Karpas-422 (cell line): Measurements from ENCODE around the gene TTC34. TPM values are rescaled to one million over a fixed set of nuclear protein-coding genes. Genes with fewer than 3 reads are reported as not detected.

Experiments used
- DNase-seq: peaks from one replicate; pipeline ENCODE4 v3.0.0-alpha.2; 2015
- H2AFZ ChIP-seq: fragments of 200-600 bp; sonication (generic); 2 replicates; pipeline ENCODE4 v1.6.1; 2014; ENCODE audit warnings: antibody characterized with exemption, low read length, mixed read lengths
- H3K27ac ChIP-seq: fragments of 200-600 bp; sonication (generic); 2 replicates; pipeline ENCODE4 v1.5.1; 2014; ENCODE audit warnings: mild to moderate bottlenecking, low read length, moderate library complexity
- H3K27me3 ChIP-seq: fragments of 200-600 bp; sonication (generic); 2 replicates; pipeline ENCODE4 v1.6.1; 2014; ENCODE audit warnings: low read length, mixed read lengths
- H3K36me3 ChIP-seq: fragments of 200-600 bp; sonication (generic); 2 replicates; pipeline ENCODE4 v1.6.1; 2014; ENCODE audit warnings: low read length, mixed read lengths; ENCODE audit not compliant: insufficient read depth
- H3K4me1 ChIP-seq: fragments of 200-600 bp; sonication (generic); 2 replicates; pipeline ENCODE4 v1.6.1; 2014; ENCODE audit warnings: mild to moderate bottlenecking, low read length, mixed read lengths
- H3K4me2 ChIP-seq: fragments of 200-600 bp; sonication (generic); 2 replicates; pipeline ENCODE4 v1.6.1; 2014; ENCODE audit warnings: low read length, low read depth, mild to moderate bottlenecking; ENCODE audit not compliant: poor library complexity, severe bottlenecking
- H3K4me3 ChIP-seq: fragments of 200-600 bp; sonication (generic); 2 replicates; pipeline ENCODE4 v1.5.1; 2014; ENCODE audit warnings: mild to moderate bottlenecking, antibody characterized with exemption, low read length, mixed read lengths
- H3K79me2 ChIP-seq: fragments of 200-600 bp; sonication (generic); 2 replicates; pipeline ENCODE4 v1.6.1; 2014; ENCODE audit warnings: mild to moderate bottlenecking, low read length, mixed read lengths
- H3K9ac ChIP-seq: fragments of 200-600 bp; sonication (generic); 2 replicates; pipeline ENCODE4 v1.6.0; 2014; ENCODE audit warnings: low read length
- H3K9me2 ChIP-seq: fragments of 200-600 bp; sonication (generic), shearing (Covaris generic); replicated peaks from 2 replicates; pipeline ENCODE4 v1.6.0; 2014; ENCODE audit warnings: mild to moderate bottlenecking, low read length, moderate library complexity; ENCODE audit not compliant: insufficient read depth
- H3K9me3 ChIP-seq: fragments of 300-700, 200-600 bp; sonication (generic); 2 replicates; pipeline ENCODE4 v1.6.1; 2014; ENCODE audit warnings: low read length, mixed read lengths
- H4K20me1 ChIP-seq: fragments of 200-600 bp; sonication (generic); 2 replicates; pipeline ENCODE4 v1.6.1; 2014; ENCODE audit warnings: mild to moderate bottlenecking, antibody characterized with exemption, low read length, low read depth; ENCODE audit not compliant: insufficient read depth
- total RNA-seq: library from RNA; depleted of rRNA; stranded (reverse); fragments of >200 nt; shearing (Covaris generic); gene quantifications from 2 replicates; pipeline ENCODE4 v1.2.3, GENCODE V29; 2014; ENCODE audit warnings: low replicate concordance

TTC34 gene
- total RNA-seq, 1 experiment from 2014 or later: 1.0 TPM

- Histone ChIP-seq H3K27ac (no peak overlapping the region), H3K4me1 (no peaks in the 10 kb centered on the region), H3K27me3 (no peaks in the 10 kb centered on the region), H3K36me3 (no peaks in the 10 kb centered on the region), H3K4me2 (no peak overlapping the region), H3K9me2 (no peaks in the 10 kb centered on the region), H4K20me1 (no peaks in the 10 kb centered on the region; the same call in 1 of the 2 replicates), H3K9me3 (no peaks in the 10 kb centered on the region), H3K79me2 (no peaks in the 10 kb centered on the region), H3K4me3 (no peak overlapping the region), H2AFZ (no peak overlapping the region), H3K9ac (no peak overlapping the region)
- no peak for DNase-seq
Observed at GRCh38 chr1:2819831-2820730, 18.6 kb upstream of the TTC34 start.

GRCh38 chr1:2819429-2819828 is 17.9 kb upstream of the TTC34 start:
- H4K20me1 ChIP-seq: no peaks in the 10 kb centered on the region; the same call in 1 of the 2 replicates
- no peak overlapping the region for H3K9ac ChIP-seq
- no peaks in the 10 kb centered on the region for H3K9me3 ChIP-seq
- H2AFZ ChIP-seq: no peak overlapping the region
- H3K36me3 ChIP-seq: no peaks in the 10 kb centered on the region
- no peak for DNase-seq
- no peaks in the 10 kb centered on the region for H3K9me2 ChIP-seq
- H3K27me3 ChIP-seq: no peaks in the 10 kb centered on the region
- H3K4me2 ChIP-seq: no peak overlapping the region
- no peaks in the 10 kb centered on the region for H3K79me2 ChIP-seq
- no peaks in the 10 kb centered on the region for H3K4me1 ChIP-seq
- H3K4me3 ChIP-seq: no peak overlapping the region
- H3K27ac ChIP-seq: no peak overlapping the region

- DNase-seq: no peak
- Histone ChIP-seq H3K4me2 (no peak overlapping the region), H3K27ac (no peak overlapping the region), H3K9ac (no peak overlapping the region), H3K36me3 (no peaks in the 10 kb centered on the region), H3K9me2 (no peaks in the 10 kb centered on the region), H3K9me3 (no peaks in the 10 kb centered on the region), H3K4me3 (no peak overlapping the region), H3K27me3 (no peaks in the 10 kb centered on the region), H2AFZ (no peak overlapping the region), H3K4me1 (no peaks in the 10 kb centered on the region), H4K20me1 (no peaks in the 10 kb centered on the region; the same call in 1 of the 2 replicates), H3K79me2 (no peaks in the 10 kb centered on the region)
Observed at GRCh38 chr1:2817784-2818564, 16.5 kb upstream of the TTC34 start.

GRCh38 chr1:2816786-2817185 is 15.3 kb upstream of the TTC34 start:
- Histone ChIP-seq H3K27ac (no peak overlapping the region), H2AFZ (no peak overlapping the region), H3K9me3 (no peaks in the 10 kb centered on the region), H3K27me3 (no peaks in the 10 kb centered on the region), H4K20me1 (no peaks in the 10 kb centered on the region; the same call in 1 of the 2 replicates), H3K79me2 (no peaks in the 10 kb centered on the region), H3K4me1 (no peaks in the 10 kb centered on the region), H3K4me2 (no peak overlapping the region), H3K9ac (no peak overlapping the region), H3K9me2 (no peaks in the 10 kb centered on the region), H3K36me3 (no peaks in the 10 kb centered on the region), H3K4me3 (no peak overlapping the region)
- DNase-seq: no peak

- no peaks in the 10 kb centered on the region for H4K20me1 ChIP-seq
- H3K36me3 ChIP-seq: no peaks in the 10 kb centered on the region
- no peaks in the 10 kb centered on the region for H3K79me2 ChIP-seq
- H3K4me1 ChIP-seq: no peaks in the 10 kb centered on the region
- no peak for DNase-seq
- H3K4me3 ChIP-seq: no peak overlapping the region
- H2AFZ ChIP-seq: no peak overlapping the region
- no peak overlapping the region for H3K27ac ChIP-seq
- no peaks in the 10 kb centered on the region for H3K9me3 ChIP-seq
- H3K4me2 ChIP-seq: no peak overlapping the region
- H3K9me2 ChIP-seq: no peaks in the 10 kb centered on the region
- no peaks in the 10 kb centered on the region for H3K27me3 ChIP-seq
- no peak overlapping the region for H3K9ac ChIP-seq
Observed at GRCh38 chr1:2815551-2815950, 14.1 kb upstream of the TTC34 start.

GRCh38 chr1:2814511-2815075 is 13.1 kb upstream of the TTC34 start:
- Histone ChIP-seq H3K9me2 (no peaks in the 10 kb centered on the region), H3K36me3 (no peaks in the 10 kb centered on the region), H3K4me1 (no peaks in the 10 kb centered on the region), H3K4me2 (no peak overlapping the region), H3K79me2 (no peaks in the 10 kb centered on the region), H3K27ac (no peak overlapping the region), H3K27me3 (no peaks in the 10 kb centered on the region), H3K4me3 (no peak overlapping the region), H3K9me3 (no peaks in the 10 kb centered on the region), H4K20me1 (no peaks in the 10 kb centered on the region), H3K9ac (no peak overlapping the region), H2AFZ (no peak overlapping the region)
- DNase-seq: no peak

GRCh38 chr1:2812939-2813653 is 11.6 kb upstream of the TTC34 start:
- Histone ChIP-seq H3K27ac (no peak overlapping the region), H3K4me3 (no peak overlapping the region), H3K4me1 (no peaks in the 10 kb centered on the region), H3K79me2 (no peaks in the 10 kb centered on the region), H3K9me2 (no peaks in the 10 kb centered on the region), H3K9me3 (no peaks in the 10 kb centered on the region), H2AFZ (no peak overlapping the region), H3K27me3 (no peaks in the 10 kb centered on the region), H3K9ac (no peak overlapping the region), H4K20me1 (no peaks in the 10 kb centered on the region), H3K36me3 (no peaks in the 10 kb centered on the region), H3K4me2 (no peak overlapping the region)
- DNase-seq: no peak
